ENCODE data around the gene TAF3.
"Not testable (repeated sequence)": the region's sequence is repeated elsewhere in the genome, so short reads cannot be mapped to it uniquely, and the experiment has no call there.

The TAF3 gene
- total RNA-seq: 44.7 reads per million, percentile 66 among the genes with 10 or more reads in this experiment

- DNase-seq: peak; percentile 89
Measured at GRCh38 chr10:7818295-7819120, at the start of gene TAF3. TSS of gene TAF3 (plus strand) at chr10:7818505. CDS start at chr10:7818710, 205 bp downstream.

GRCh38 chr10:7773845-7774801 lies 44.2 kb upstream of the TAF3 start:
- no peak for DNase-seq

- DNase-seq: no peak
Measured at GRCh38 chr10:7776777-7777176, 41.5 kb upstream of the TAF3 start.

- DNase-seq: not testable (repeated sequence)
Measured at GRCh38 chr10:7782194-7782593, 36.1 kb upstream of the TAF3 start.

- DNase-seq: no peak
Measured at GRCh38 chr10:7786430-7786829, 31.9 kb upstream of the TAF3 start.

GRCh38 chr10:7787150-7787856 lies 31.0 kb upstream of the TAF3 start:
- DNase-seq: no peak

- peak; percentile 95 for DNase-seq
Measured at GRCh38 chr10:7787857-7788638, 30.3 kb upstream of the TAF3 start, which contains the start of the genes ATP5F1C and KIN. TSS of gene ATP5F1C (plus strand) at chr10:7788177. CDS start at chr10:7788208, 31 bp downstream. TSS of gene KIN (minus strand) at chr10:7787993. CDS start at chr10:7787933, 60 bp downstream.

- DNase-seq: no peak
Measured at GRCh38 chr10:7788639-7789286, 29.5 kb upstream of the TAF3 start.

GRCh38 chr10:7789390-7789789 lies 28.9 kb upstream of the TAF3 start:
- no peak for DNase-seq

GRCh38 chr10:7792541-7792940 lies 25.8 kb upstream of the TAF3 start:
- DNase-seq: no peak

- DNase-seq: no peak
Measured at GRCh38 chr10:7794251-7795026, 23.9 kb upstream of the TAF3 start.

- DNase-seq: no peak
Measured at GRCh38 chr10:7795605-7796004, 22.7 kb upstream of the TAF3 start.

- DNase-seq: no peak
Measured at GRCh38 chr10:7797582-7797981, 20.7 kb upstream of the TAF3 start.

GRCh38 chr10:7802606-7803005 lies 15.7 kb upstream of the TAF3 start:
- no peak for DNase-seq

- no peak for DNase-seq
Measured at GRCh38 chr10:7804216-7804615, 14.1 kb upstream of the TAF3 start.

GRCh38 chr10:7804741-7805140 lies 13.6 kb upstream of the TAF3 start:
- no peak for DNase-seq

- no peak for DNase-seq
Measured at GRCh38 chr10:7808686-7809267, 9.5 kb upstream of the TAF3 start.

GRCh38 chr10:7810443-7810842 lies 7.9 kb upstream of the TAF3 start:
- DNase-seq: no peak

- no peak for DNase-seq
Measured at GRCh38 chr10:7811000-7811399, 7.3 kb upstream of the TAF3 start.

GRCh38 chr10:7811743-7812142 lies 6.6 kb upstream of the TAF3 start:
- not testable (repeated sequence) for DNase-seq
